DOHH2 (cell line): ENCODE results near the gene DACT2.
"Not testable (repeated sequence)": the region's sequence is repeated elsewhere in the genome, so short reads cannot be mapped to it uniquely, and the experiment has no call there.

Source experiments
- H3F3A ChIP-seq: fragments of 200-600 bp; sonication (generic), shearing (Covaris generic); 2 replicates; pipeline ENCODE4 v1.6.0; 2016; ENCODE audit warnings: antibody characterized with exemption, mild to moderate bottlenecking; ENCODE audit not compliant: control insufficient read depth, insufficient read depth
- H3K27ac ChIP-seq: fragments of 200-600 bp; sonication (generic); 2 replicates; pipeline ENCODE4 v1.5.1; 2014; ENCODE audit warnings: low read depth, mild to moderate bottlenecking, low read length, moderate library complexity
- H3K27me3 ChIP-seq: fragments of 200-600 bp; sonication (generic); 2 replicates; pipeline ENCODE4 v1.6.1; 2014; ENCODE audit warnings: mild to moderate bottlenecking, low read length, mixed read lengths; ENCODE audit not compliant: control insufficient read depth
- H3K36me3 ChIP-seq: fragments of 200-600 bp; sonication (generic); 2 replicates; pipeline ENCODE4 v1.6.1; 2014; ENCODE audit warnings: mild to moderate bottlenecking, low read length, moderate library complexity, mixed read lengths; ENCODE audit not compliant: control insufficient read depth
- H3K4me1 ChIP-seq: fragments of 200-600 bp; sonication (generic); 2 replicates; pipeline ENCODE4 v1.6.1; 2014; ENCODE audit warnings: mild to moderate bottlenecking, low read length, mixed read lengths; ENCODE audit not compliant: control insufficient read depth
- H3K4me2 ChIP-seq: fragments of 200-600 bp; sonication (generic); 2 replicates; pipeline ENCODE4 v1.6.0; 2014; ENCODE audit warnings: mild to moderate bottlenecking, low read length, moderate library complexity
- H3K4me3 ChIP-seq: fragments of 200-600 bp; sonication (generic); 2 replicates; pipeline ENCODE4 v1.5.1; 2014; ENCODE audit warnings: mild to moderate bottlenecking, low read length, mixed read lengths
- H3K79me2 ChIP-seq: fragments of 200-600 bp; sonication (generic); 2 replicates; pipeline ENCODE4 v1.6.1; 2014; ENCODE audit warnings: mild to moderate bottlenecking, low read length, mixed read lengths; ENCODE audit not compliant: control insufficient read depth
- H3K9me2 ChIP-seq: fragments of 200-600 bp; sonication (generic); replicated peaks from 2 replicates; pipeline ENCODE4 v1.6.1; 2014; ENCODE audit warnings: mild to moderate bottlenecking, low read length, mixed read lengths; ENCODE audit not compliant: control insufficient read depth
- H3K9me3 ChIP-seq: fragments of 200-600 bp; sonication (generic); 2 replicates; pipeline ENCODE4 v1.6.1; 2014; ENCODE audit warnings: antibody characterized with exemption, low read length, mixed read lengths; ENCODE audit not compliant: control insufficient read depth, insufficient read depth
- H4K20me1 ChIP-seq: fragments of 200-600 bp; sonication (generic); 2 replicates; pipeline ENCODE4 v1.6.0; 2014; ENCODE audit warnings: low read depth, mild to moderate bottlenecking, antibody characterized with exemption, low read length, moderate library complexity; ENCODE audit not compliant: control insufficient read depth, insufficient read depth
- CTCF ChIP-seq: fragments of 200-600 bp; sonication (generic); IDR thresholded peaks from one replicate; pipeline ENCODE4 v1.5.1; 2014; ENCODE audit warnings: antibody characterized with exemption, mild to moderate bottlenecking, low read depth, low read length; ENCODE audit not compliant: poor library complexity, severe bottlenecking
- EZH2phosphoT487 ChIP-seq: fragments of 200-600 bp; sonication (generic); IDR thresholded peaks from 2 replicates; pipeline ENCODE4 v1.6.1; 2017; ENCODE audit warnings: borderline replicate concordance, mild to moderate bottlenecking, antibody characterized with exemption, low read length, moderate library complexity, mixed read lengths

DACT2 gene

GRCh38 chr6:168268755-168269154 is 50.8 kb downstream of the DACT2 start:
- H3K4me1 ChIP-seq: no peaks in the 10 kb centered on the region
- no peaks in the 10 kb centered on the region for H3K9me3 ChIP-seq
- TF ChIP-seq EZH2phosphoT487 (no peak), CTCF (no peak)
- no peak overlapping the region for H3K4me3 ChIP-seq
- no peak overlapping the region for H3K27ac ChIP-seq
- no peaks in the 10 kb centered on the region for H3K36me3 ChIP-seq
- H4K20me1 ChIP-seq: no peaks in the 10 kb centered on the region
- no peaks in the 10 kb centered on the region for H3K79me2 ChIP-seq
- no peaks in the 10 kb centered on the region for H3K27me3 ChIP-seq
- H3F3A ChIP-seq: no peaks in the 10 kb centered on the region
- H3K9me2 ChIP-seq: no peaks in the 10 kb centered on the region
- H3K4me2 ChIP-seq: no peak overlapping the region

GRCh38 chr6:168267779-168268178 is 51.8 kb downstream of the DACT2 start:
- not testable (repeated sequence) for H3K9me3 ChIP-seq, H3K4me3 ChIP-seq, H3K79me2 ChIP-seq, H3K4me2 ChIP-seq, H3K9me2 ChIP-seq, H3F3A ChIP-seq, H3K27me3 ChIP-seq, H4K20me1 ChIP-seq, H3K36me3 ChIP-seq, H3K4me1 ChIP-seq, H3K27ac ChIP-seq

- H3K4me2 ChIP-seq: no peak overlapping the region
- no peaks in the 10 kb centered on the region for H4K20me1 ChIP-seq
- no peak overlapping the region for H3K27ac ChIP-seq
- H3K36me3 ChIP-seq: no peaks in the 10 kb centered on the region
- no peaks in the 10 kb centered on the region for H3K27me3 ChIP-seq
- H3K4me3 ChIP-seq: no peak overlapping the region
- H3F3A ChIP-seq: no peaks in the 10 kb centered on the region
- H3K79me2 ChIP-seq: no peaks in the 10 kb centered on the region
- TF ChIP-seq CTCF: no peak
- H3K9me3 ChIP-seq: no peaks in the 10 kb centered on the region
- H3K9me2 ChIP-seq: no peaks in the 10 kb centered on the region
- no peaks in the 10 kb centered on the region for H3K4me1 ChIP-seq
Observed at GRCh38 chr6:168265827-168266815, 53.5 kb downstream of the DACT2 start.

GRCh38 chr6:168265394-168265793 is 54.2 kb downstream of the DACT2 start:
- Histone ChIP-seq H3K4me1 (no peaks in the 10 kb centered on the region), H3K9me3 (no peaks in the 10 kb centered on the region), H4K20me1 (no peaks in the 10 kb centered on the region), H3F3A (no peaks in the 10 kb centered on the region), H3K4me3 (no peak overlapping the region), H3K27me3 (no peaks in the 10 kb centered on the region), H3K9me2 (no peaks in the 10 kb centered on the region), H3K27ac (no peak overlapping the region), H3K36me3 (no peaks in the 10 kb centered on the region), H3K4me2 (no peak overlapping the region), H3K79me2 (no peaks in the 10 kb centered on the region)
- TF ChIP-seq CTCF: no peak
- no peak for TF ChIP-seq EZH2phosphoT487
